K562 treated with DMSO at 1 percent for 24 hours (cell line): Measurements from ENCODE around the gene ZNF681. TPM values are rescaled to one million over a fixed set of nuclear protein-coding genes. Genes with fewer than 3 reads are reported as not detected.

Experiments
- total RNA-seq: library from RNA; unstranded; fragments of 300-600 nt; gene quantifications from 2 replicates; pipeline ENCODE4 v1.2.3, GENCODE V29; 2022; ENCODE audit warnings: low read depth; ENCODE audit not compliant: insufficient read depth

Gene ZNF681
- 2.0 and 4.5 TPM in 2 replicates for total RNA-seq

GRCh38 chr19:23758187-23759074, at the start of gene ZNF681:
TSS of gene ZNF681 (minus strand) at chr19:23758891. CDS start at chr19:23758749, 142 bp downstream.

Other genes with a start within 250 kb of the ZNF681 start
- 5.2 and 5.3 TPM in 2 replicates for gene ZNF675, start 71.7 kb downstream of the ZNF681 start, total RNA-seq
- gene ZNF726, start 156.0 kb upstream of the ZNF681 start, total RNA-seq: 4.6 and 6.2 TPM in 2 replicates